ENCODE results near the gene SNX33. TPM values are rescaled to one million over a fixed set of nuclear protein-coding genes. Genes with fewer than 3 reads are reported as not detected.

The SNX33 gene
- total and polyA plus RNA-seq, 2 of the 13 experiments (the other 11 are each of a cell fraction or from before 2014, with no cell fraction given), result 11.0 to 11.6 TPM

GRCh38 chr15:75683646-75684312 lies 36.1 kb downstream of the SNX33 start (continued):
- TF ChIP-seq SALL1 (CRISPR knock-in tag; IDR thresholded peaks at IDR 0.05) (peak; percentile 42; the same call in 1 of the 2 replicates), RAD21 (CRISPR knock-in tag; IDR thresholded peaks at IDR 0.05) (peak; percentile 93)

DNA sequence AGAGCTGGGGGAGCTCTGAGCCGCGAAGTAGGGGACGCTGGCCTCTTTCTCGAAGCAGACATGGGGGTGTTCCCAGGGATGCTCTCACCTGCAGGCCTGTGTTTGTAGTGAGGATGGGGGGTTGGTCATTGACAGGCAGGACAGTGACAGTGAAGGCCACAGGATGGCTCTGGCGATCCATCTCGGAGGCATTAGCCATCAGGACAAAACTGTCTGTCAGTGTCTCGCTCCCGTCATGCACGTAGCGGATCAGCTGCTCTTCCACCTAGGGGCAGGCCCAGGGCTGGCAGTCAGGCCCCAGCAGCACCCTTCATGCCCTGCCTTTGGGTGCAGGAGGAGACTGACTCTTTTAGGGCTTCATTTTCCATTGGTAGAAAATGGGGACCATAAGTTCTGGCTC lies 36.9 kb downstream of the SNX33 start:
- in situ Hi-C loops (cut with HindIII; ENCODE audit: extremely low pct_ligation_motif_present, low pct_unique_long_range_greater_than_20kb), result loop anchor here (5.0 to 10.0 kb wide), 2 partner anchors 37 to 120 kb away; partner anchors contain the start of gene SNX33
- POLR2A ChIA-PET, result interaction anchor here (1.1 to 1.7 kb wide), 3 partner anchors 33 to 45 kb away, joined by 3 to 5 read pairs (median 4); partner anchors contain the start of genes IMP3 and SNX33
- no peaks in the 10 kb centered on the region for H3K9me3 ChIP-seq (ENCODE audit: low read length)
- DNase-seq (ENCODE audit: low spot score) (peak; percentile 56), FAIRE-seq (peak; percentile 23), ATAC-seq (peak; percentile 44)
- H3K27me3 ChIP-seq (ENCODE audit: control insufficient read depth in 1 of 2, insufficient read depth in 2 of 2, low read length in 2 of 2), result peaks cover 6 to 25% of the 10 kb centered on the region in 2 experiments
- peak overlapping the region in 1 of 3 experiments; percentile 33; a peak in 1 of 6 replicates for H3K4me3 ChIP-seq (replicated peaks in 1 of 3; ENCODE audit: insufficient read depth in 1 of 3, low read depth in 2 of 3, low read length in 3 of 3)
- H3K4me1 ChIP-seq (ENCODE audit: insufficient read depth, low read length), result peaks cover 41% of the 10 kb centered on the region
- no peak overlapping the region for H3K27ac ChIP-seq (ENCODE audit: extremely low read length, insufficient read depth, low read length)
- WGBS (ENCODE audit: low lambda C conversion rate), result 63% methylated on average over 4 of the region's 10 CpGs
- H3K4me2 ChIP-seq (ENCODE audit: low read depth, low read length), result peak overlapping the region; percentile 67
- H4K20me1 ChIP-seq (ENCODE audit: insufficient read depth, low read length), result no peaks in the 10 kb centered on the region
- intact Hi-C loops (cut with micrococcal nuclease; ENCODE audit: unreplicated experiment), result loop anchor here (2.0 to 10.0 kb wide), 2 partner anchors 118 to 320 kb away; partner anchors contain the start of gene MAN2C1
- H3K9ac ChIP-seq (ENCODE audit: insufficient read depth, low read depth, low read length), result no peak overlapping the region
- H3K79me2 ChIP-seq (ENCODE audit: insufficient read depth, low read length), result no peaks in the 10 kb centered on the region
- H3K36me3 ChIP-seq (replicated peaks in 1 of 2; ENCODE audit: control insufficient read depth in 1 of 2, insufficient read depth in 2 of 2, low read length in 2 of 2), result no peaks in the 10 kb centered on the region
- H2AFZ ChIP-seq (ENCODE audit: low read length), result no peak overlapping the region
- no TSS peak for BruUV-seq (replicated peaks)
- CTCF ChIA-PET (ENCODE audit: low intra/inter-chr PET ratio, low total read pairs), result interaction anchor here (0.9 to 1.6 kb wide), 4 partner anchors 58 to 237 kb away, joined by 3 to 6 read pairs (median 4); no protein-coding TSS in a partner anchor
- TF ChIP-seq STAG1 (CRISPR knock-in tag; IDR thresholded peaks at IDR 0.05), result peak; percentile 69
- TF ChIP-seq HMGXB4 (CRISPR knock-in tag; IDR thresholded peaks at IDR 0.05; ENCODE audit: borderline replicate concordance in 1 of 2, low read depth in 1 of 2), result 0 out of 4 replicates have a peak, but pooled peaks have one; percentile 24 to 36
- no peak for TF ChIP-seq ARID4A (CRISPR knock-in tag; IDR thresholded peaks at IDR 0.05; ENCODE audit: borderline replicate concordance)
- TF ChIP-seq ZNF724P (CRISPR knock-in tag; IDR thresholded peaks at IDR 0.05; ENCODE audit: borderline replicate concordance), result no peak
- TF ChIP-seq ZNF317 (CRISPR knock-in tag; IDR thresholded peaks at IDR 0.05), result 0 out of 2 replicates have a peak, but pooled peaks have one; percentile 24
- TF ChIP-seq ZNF687 (CRISPR knock-in tag; IDR thresholded peaks at IDR 0.05), result peak; percentile 47
- TF ChIP-seq CREB1 (IDR thresholded peaks at IDR 0.05), result 0 out of 2 replicates have a peak, but pooled peaks have one; percentile 16
- no peak for TF ChIP-seq CREB1 (CRISPR knock-in tag; IDR thresholded peaks at IDR 0.05)
- peak; percentile 44; the same call in 1 of the 2 replicates for TF ChIP-seq RAD21 (CRISPR knock-in tag; IDR thresholded peaks at IDR 0.05)
